Keratinocyte (primary cell): Measurements from ENCODE around the gene FNIP2. TPM values are rescaled to one million over a fixed set of nuclear protein-coding genes. Genes with fewer than 3 reads are reported as not detected.
"Not testable (repeated sequence)": the region's sequence is repeated elsewhere in the genome, so short reads cannot be mapped to it uniquely, and the experiment has no call there.

Experiments
- DNase-seq: peaks from one replicate; pipeline ENCODE4 v3.0.0-alpha.2; 2011; ENCODE audit warnings: low read depth, missing footprints, low spot score
- FAIRE-seq: peaks from 2 replicates; lab custom pipeline; 2011; peaks lifted over from hg19 to GRCh38; lab: Jason Lieb, UNC
- H2AFZ ChIP-seq: 2 replicates; pipeline ENCODE4 v1.6.0; 2012; ENCODE audit warnings: low read length, control low read depth, inconsistent platforms; ENCODE audit not compliant: control insufficient read depth
- H3K27ac ChIP-seq: 2 replicates; pipeline ENCODE4 v1.5.1; 2011; ENCODE audit warnings: low read length; ENCODE audit not compliant: control insufficient read depth, insufficient read depth
- H3K27me3 ChIP-seq: 3 replicates; pipeline ENCODE4 v1.6.0; 2011; ENCODE audit warnings: low read length; ENCODE audit not compliant: control insufficient read depth, insufficient read depth; ENCODE audit errors: extremely low read depth
- H3K36me3 ChIP-seq, 2 experiments: 2 replicates in 1 of 2; 3 replicates in 1 of 2; pipeline ENCODE4 v1.5.1; 2011; ENCODE audit warnings: low read length in 2 of 2, mild to moderate bottlenecking in 1 of 2; ENCODE audit not compliant: control insufficient read depth in 2 of 2, insufficient read depth in 2 of 2; ENCODE audit errors: extremely low read depth in 1 of 2
- H3K4me1 ChIP-seq: 3 replicates; pipeline ENCODE4 v1.5.1; 2011; ENCODE audit warnings: low read length; ENCODE audit not compliant: control insufficient read depth, insufficient read depth; ENCODE audit errors: extremely low read depth
- H3K4me2 ChIP-seq: 3 replicates; pipeline ENCODE4 v1.6.0; 2011; ENCODE audit warnings: low read depth, low read length; ENCODE audit not compliant: control insufficient read depth, insufficient read depth; ENCODE audit errors: extremely low read depth
- H3K4me3 ChIP-seq, 3 experiments: fragments of 200-600 bp in 1 of 3; sonication (generic) in 1 of 3; 2 replicates in 2 of 3; 3 replicates in 1 of 3; pipeline ENCODE4 v1.5.1; 2011 to 2016; ENCODE audit warnings: low read length in 3 of 3, mild to moderate bottlenecking in 3 of 3, control low read depth in 2 of 3, inconsistent platforms in 1 of 3, low read depth in 1 of 3, mixed read lengths in 1 of 3, mixed run types in 1 of 3, moderate library complexity in 1 of 3; ENCODE audit not compliant: control insufficient read depth in 2 of 3, insufficient read depth in 2 of 3; ENCODE audit errors: extremely low read depth in 1 of 3
- H3K79me2 ChIP-seq: 2 replicates; pipeline ENCODE4 v1.6.0; 2012; ENCODE audit warnings: low read length; ENCODE audit not compliant: control insufficient read depth, insufficient read depth
- H3K9ac ChIP-seq: 3 replicates; pipeline ENCODE4 v1.6.0; 2011; ENCODE audit warnings: low read length; ENCODE audit not compliant: control insufficient read depth, insufficient read depth; ENCODE audit errors: extremely low read depth
- H3K9me1 ChIP-seq: 3 replicates; pipeline ENCODE4 v1.6.0; 2011; ENCODE audit warnings: low read length; ENCODE audit not compliant: control insufficient read depth, insufficient read depth; ENCODE audit errors: extremely low read depth
- H3K9me3 ChIP-seq: 2 replicates; pipeline ENCODE4 v1.5.1; 2012; ENCODE audit warnings: low read depth, low read length; ENCODE audit not compliant: control insufficient read depth
- H4K20me1 ChIP-seq: 3 replicates; pipeline ENCODE4 v1.6.0; 2011; ENCODE audit warnings: low read length; ENCODE audit not compliant: control insufficient read depth, insufficient read depth; ENCODE audit errors: extremely low read depth
- CTCF ChIP-seq, 3 experiments: IDR thresholded peaks in 1 of 3; conservative IDR thresholded peaks in 1 of 3; optimal IDR thresholded peaks in 1 of 3; 2 replicates in 2 of 3; 3 replicates in 1 of 3; pipeline versions ENCODE3 to v1.5.1; 2011; ENCODE audit warnings: low read length in 3 of 3, mild to moderate bottlenecking in 3 of 3, moderate library complexity in 2 of 3, control low read depth in 1 of 3, inconsistent platforms in 1 of 3; ENCODE audit not compliant: insufficient read depth in 2 of 3; ENCODE audit errors: extremely low read depth in 1 of 3
- EZH2 ChIP-seq: IDR thresholded peaks from one replicate; pipeline ENCODE4 v1.6.1; 2012; ENCODE audit warnings: inconsistent platforms, mild to moderate bottlenecking, low read length, moderate library complexity
- dilution Hi-C: fragments of 300-500 bp; cut with MboI; formaldehyde crosslinking; loops from one replicate; pipeline ENCODE4 v1.7.0; 2020; ENCODE audit warnings: low sequenced_read_pairs; ENCODE audit not compliant: extremely low pct_ligation_motif_present
- polyA plus RNA-seq, 5 experiments: library from polyadenylated mRNA; depleted of rRNA in 3 of 5; stranded (reverse) in 3 of 5; stranded (forward) in 1 of 5; unstranded in 1 of 5; fragments of >200 nt; gene quantifications; 1 replicate in 1 of 5; 2 replicates in 3 of 5; 3 replicates in 1 of 5; pipeline versions ENCODE4 v1.2.1 to v1.2.3, GENCODE V29; 2011 to 2012; ENCODE audit warnings: missing spikeins in 2 of 5, low read depth in 1 of 5, low replicate concordance in 1 of 5

FNIP2 gene
- polyA plus RNA-seq, 1 donor (not counting 4 experiments of a cell fraction or from before 2014, with no cell fraction given) = 6.2 TPM

GRCh38 chr4:158793021-158793420 lies 24.2 kb downstream of the FNIP2 start:
- peak; percentile 89 for FAIRE-seq

GRCh38 chr4:158793430-158793829 lies 24.6 kb downstream of the FNIP2 start:
- DNase-seq, H3K9me1 ChIP-seq, H3K27ac ChIP-seq, H2AFZ ChIP-seq, FAIRE-seq, H3K4me3 ChIP-seq, H4K20me1 ChIP-seq, H3K9ac ChIP-seq, H3K9me3 ChIP-seq, H3K36me3 ChIP-seq, H3K27me3 ChIP-seq, dilution Hi-C loops: not testable (repeated sequence)
- H3K4me1 ChIP-seq = peaks cover 11% of the 10 kb centered on the region
- peak overlapping the region; percentile 63 for H3K4me2 ChIP-seq
- peaks cover 10% of the 10 kb centered on the region for H3K79me2 ChIP-seq

More at GRCh38 chr4:158793021-158793420, 24.2 kb downstream of the FNIP2 start:
- dilution Hi-C loops = no loop called here
- peaks cover 11% of the 10 kb centered on the region for H3K4me1 ChIP-seq
- peaks cover 11% of the 10 kb centered on the region for H3K79me2 ChIP-seq
- H4K20me1 ChIP-seq = no peaks in the 10 kb centered on the region
- no peaks in the 10 kb centered on the region for H3K9me1 ChIP-seq
- no peaks in the 10 kb centered on the region for H3K27me3 ChIP-seq
- H3K9me3 ChIP-seq = no peaks in the 10 kb centered on the region
- H2AFZ ChIP-seq = no peak overlapping the region
- no peak for DNase-seq
- H3K9ac ChIP-seq = no peak overlapping the region
- no peak overlapping the region for H3K4me3 ChIP-seq
- H3K4me2 ChIP-seq = peak overlapping the region; percentile 63
- H3K27ac ChIP-seq = no peak overlapping the region
- TF ChIP-seq EZH2 (no peak), CTCF (optimal IDR thresholded peaks at IDR 0.05 in 1 of 3, IDR thresholded peaks at IDR 0.05 in 1 of 3, conservative IDR thresholded peaks at IDR 0.05 in 1 of 3; ENCODE audit: extremely low read depth in 1 of 3, insufficient read depth in 2 of 3, low read length in 3 of 3) (no peak)
- H3K36me3 ChIP-seq = no peaks in the 10 kb centered on the region
